Smooth muscle cell (in vitro differentiated cells): Measurements from ENCODE around the gene ATF7IP2. TPM values are rescaled to one million over a fixed set of nuclear protein-coding genes. Genes with fewer than 3 reads are reported as not detected.

ENCODE experiments used
- DNase-seq: peaks from one replicate; lab custom pipeline; 2025; ENCODE audit not compliant: unreplicated experiment; lab: John Stamatoyannopoulos, UW
- H2AFZ ChIP-seq: fragments of 200-600 bp; sonication (generic); 2 replicates; pipeline ENCODE4 v1.6.0; 2016; ENCODE audit warnings: antibody characterized with exemption, low read depth, mild to moderate bottlenecking
- H3F3A ChIP-seq: fragments of 200-600 bp; sonication (generic); 2 replicates; pipeline ENCODE4 v1.6.0; 2017; ENCODE audit warnings: antibody characterized with exemption, low read depth
- H3K27ac ChIP-seq: fragments of 200-600 bp; sonication (generic); 2 replicates; pipeline ENCODE4 v1.5.1; 2016; ENCODE audit warnings: low read depth, mild to moderate bottlenecking
- H3K27me3 ChIP-seq: fragments of 200-600 bp; sonication (generic); 2 replicates; pipeline ENCODE4 v1.6.1; 2016; ENCODE audit warnings: low read depth, mild to moderate bottlenecking
- H3K36me3 ChIP-seq: fragments of 200-600 bp; sonication (generic); 2 replicates; pipeline ENCODE4 v1.5.1; 2016; ENCODE audit warnings: low read depth
- H3K4me1 ChIP-seq: fragments of 200-600 bp; sonication (generic); 2 replicates; pipeline ENCODE4 v1.5.1; 2016; ENCODE audit warnings: low read depth
- H3K4me2 ChIP-seq: fragments of 200-600 bp; sonication (generic); 2 replicates; pipeline ENCODE4 v1.6.0; 2016; ENCODE audit warnings: mild to moderate bottlenecking
- H3K4me3 ChIP-seq: fragments of 200-600 bp; sonication (generic); 2 replicates; pipeline ENCODE4 v1.5.1; 2016; ENCODE audit warnings: mild to moderate bottlenecking
- H3K79me2 ChIP-seq: fragments of 200-600 bp; sonication (generic); 2 replicates; pipeline ENCODE4 v1.6.0; 2016; ENCODE audit warnings: low read depth, mild to moderate bottlenecking
- H3K9ac ChIP-seq: fragments of 200-600 bp; sonication (generic); 2 replicates; pipeline ENCODE4 v1.6.0; 2016; ENCODE audit warnings: low read depth
- H3K9me3 ChIP-seq: fragments of 200-600 bp; sonication (generic); replicated peaks from 2 replicates; pipeline ENCODE4 v1.5.1; 2016; ENCODE audit warnings: low read depth
- H4K20me1 ChIP-seq: fragments of 200-600 bp; sonication (generic); 2 replicates; pipeline ENCODE4 v1.6.0; 2016; ENCODE audit warnings: low read depth
- CTCF ChIP-seq: fragments of 200-600 bp; sonication (generic); IDR thresholded peaks from 2 replicates; pipeline ENCODE4 v1.5.1; 2017; ENCODE audit warnings: borderline replicate concordance, mild to moderate bottlenecking, antibody characterized with exemption; ENCODE audit not compliant: insufficient read depth, poor library complexity, severe bottlenecking
- WGBS: methylation state at CpG from one replicate; pipeline ENCODE4 v1.1.7; 2016; ENCODE audit warnings: low lambda C conversion rate; 5-methylcytosine and 5-hydroxymethylcytosine counted together
- polyA plus RNA-seq: library from polyadenylated mRNA; unstranded; fragments of >200 nt; fragmentation: Nextera tagmentation; extraction: Ambion mirVana; gene quantifications from 2 replicates; pipeline ENCODE4 v1.2.1, GENCODE V29; 2016
- small RNA-seq: library from RNA; depleted of rRNA; stranded (forward); fragments of <200 nt; gene quantifications from one replicate; pipeline ENCODE3, GENCODE V24; 2014
- total RNA-seq: library from RNA; depleted of rRNA; stranded (reverse); fragments of >200 nt; gene quantifications from 2 replicates; pipeline ENCODE4 v1.2.3, GENCODE V29; 2014

ATF7IP2 gene
- total and polyA plus RNA-seq, 2 experiments from 2014 or later, result 4.3 to 4.7 TPM

GRCh38 chr16:10529895-10530669 is 144.2 kb downstream of the ATF7IP2 start:
- no peak overlapping the region for H2AFZ ChIP-seq
- H3K27ac ChIP-seq, result no peak overlapping the region
- WGBS, result 91% methylated on average over 1 of the region's 1 CpG
- H4K20me1 ChIP-seq, result no peaks in the 10 kb centered on the region
- no peak overlapping the region for H3K4me2 ChIP-seq
- H3F3A ChIP-seq, result no peaks in the 10 kb centered on the region
- H3K36me3 ChIP-seq, result no peaks in the 10 kb centered on the region
- no peak for TF ChIP-seq CTCF
- H3K9me3 ChIP-seq, result no peaks in the 10 kb centered on the region
- no peak for DNase-seq
- peaks cover 36% of the 10 kb centered on the region for H3K27me3 ChIP-seq
- no peak overlapping the region for H3K4me3 ChIP-seq
- H3K79me2 ChIP-seq, result no peaks in the 10 kb centered on the region
- no peaks in the 10 kb centered on the region for H3K4me1 ChIP-seq
- no peak overlapping the region for H3K9ac ChIP-seq

- H2AFZ ChIP-seq, result no peak overlapping the region
- no peaks in the 10 kb centered on the region for H3K79me2 ChIP-seq
- H3K36me3 ChIP-seq, result no peaks in the 10 kb centered on the region
- no peak for DNase-seq
- H3K4me3 ChIP-seq, result no peak overlapping the region
- H3K9ac ChIP-seq, result no peak overlapping the region
- no peaks in the 10 kb centered on the region for H4K20me1 ChIP-seq
- H3F3A ChIP-seq, result no peaks in the 10 kb centered on the region
- no peak overlapping the region for H3K27ac ChIP-seq
- H3K27me3 ChIP-seq, result peaks cover 36% of the 10 kb centered on the region
- no peaks in the 10 kb centered on the region for H3K9me3 ChIP-seq
- H3K4me2 ChIP-seq, result no peak overlapping the region
- no peak for TF ChIP-seq CTCF
- 90% methylated on average over 14 of the region's 14 CpGs for WGBS
- H3K4me1 ChIP-seq, result no peaks in the 10 kb centered on the region
Observed at GRCh38 chr16:10530685-10531084, 144.8 kb downstream of the ATF7IP2 start.

GRCh38 chr16:10531582-10531981 is 145.7 kb downstream of the ATF7IP2 start:
- H3K27me3 ChIP-seq, result peaks cover 36% of the 10 kb centered on the region
- no peak for TF ChIP-seq CTCF
- H3K4me2 ChIP-seq, result no peak overlapping the region
- H4K20me1 ChIP-seq, result no peaks in the 10 kb centered on the region
- no peaks in the 10 kb centered on the region for H3K4me1 ChIP-seq
- no peaks in the 10 kb centered on the region for H3K36me3 ChIP-seq
- H3K9me3 ChIP-seq, result no peaks in the 10 kb centered on the region
- H3K27ac ChIP-seq, result no peak overlapping the region
- H3K9ac ChIP-seq, result no peak overlapping the region
- H3K79me2 ChIP-seq, result no peaks in the 10 kb centered on the region
- no peak overlapping the region for H3K4me3 ChIP-seq
- H2AFZ ChIP-seq, result no peak overlapping the region
- DNase-seq, result no peak
- H3F3A ChIP-seq, result no peaks in the 10 kb centered on the region

Small RNA genes lying within 50 kb of the gene (small RNA-seq; reads per million reads assigned to genes)
- not detected for gene RNU6-633P

Other genes with a start within 250 kb of the ATF7IP2 start
- 0.13 and 0.36 TPM in 2 replicates for gene GRIN2A, start 203.6 kb upstream of the ATF7IP2 start, total RNA-seq
- gene GRIN2A, start 203.6 kb upstream of the ATF7IP2 start, polyA plus RNA-seq, result 0.02 and 0.04 TPM in 2 replicates
- 3.9 and 4.6 TPM in 2 replicates for gene EMP2, start 194.5 kb downstream of the ATF7IP2 start, total RNA-seq
- 20.7 and 23.8 TPM in 2 replicates for gene EMP2, start 194.5 kb downstream of the ATF7IP2 start, polyA plus RNA-seq